ENCODE results near the gene KRT23.

DNA sequence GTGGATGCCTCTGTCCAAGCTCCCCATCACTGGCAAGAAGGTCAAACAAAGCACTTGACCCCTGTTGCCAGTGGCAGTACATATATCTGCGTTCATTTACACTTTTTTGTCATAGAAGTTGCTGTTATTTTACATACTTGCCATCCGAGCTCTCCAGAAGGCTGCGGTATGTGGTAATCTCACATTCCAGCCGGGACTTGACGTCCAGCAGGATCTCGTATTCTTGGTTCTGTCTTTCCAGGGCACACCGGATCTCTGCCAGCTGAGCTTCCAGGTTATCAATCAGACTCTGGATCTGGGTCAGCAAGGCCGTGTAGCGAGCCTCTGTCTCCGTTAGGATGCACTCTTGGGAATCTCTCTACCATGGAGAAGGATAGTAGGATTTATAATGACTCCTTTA is 22.7 kb upstream of the KRT23 start:
- TF ChIP-seq TEAD4 (IDR thresholded peaks at IDR 0.05; ENCODE audit: low read length), result no peak
- no peak for TF ChIP-seq TEAD4 (CRISPR knock-in tag; IDR thresholded peaks at IDR 0.05; ENCODE audit: borderline replicate concordance)
- no peak for TF ChIP-seq ZNF696 (CRISPR knock-in tag; conservative IDR thresholded peaks at IDR 0.05)
- TF ChIP-seq, protein P1, sequence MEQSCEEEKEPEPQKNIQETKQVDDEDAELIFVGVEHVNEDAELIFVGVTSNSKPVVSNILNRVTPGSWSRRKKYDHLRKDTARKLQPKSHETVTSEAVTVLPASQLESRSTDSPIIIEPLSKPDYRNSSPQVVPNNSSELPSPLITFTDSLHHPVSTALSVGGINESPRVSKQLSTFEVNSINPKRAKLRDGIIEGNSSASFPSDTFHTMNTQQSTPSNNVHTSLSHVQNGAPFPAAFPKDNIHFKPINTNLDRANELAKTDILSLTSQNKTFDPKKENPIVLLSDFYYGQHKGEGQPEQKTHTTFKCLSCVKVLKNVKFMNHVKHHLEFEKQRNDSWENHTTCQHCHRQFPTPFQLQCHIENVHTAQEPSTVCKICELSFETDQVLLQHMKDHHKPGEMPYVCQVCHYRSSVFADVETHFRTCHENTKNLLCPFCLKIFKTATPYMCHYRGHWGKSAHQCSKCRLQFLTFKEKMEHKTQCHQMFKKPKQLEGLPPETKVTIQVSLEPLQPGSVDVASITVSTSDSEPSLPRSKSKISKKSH (CRISPR knock-in tag; IDR thresholded peaks at IDR 0.05), result no peak
- TF ChIP-seq FOSL1 (tag; conservative IDR thresholded peaks at IDR 0.05), result no peak
- no peak for TF ChIP-seq BHLHE40 (IDR thresholded peaks at IDR 0.05; ENCODE audit: low read length)

Data from K562 (cell line).